ENCODE results near the gene NPC1L1. TPM values are rescaled to one million over a fixed set of nuclear protein-coding genes. Genes with fewer than 3 reads are reported as not detected.

Gene NPC1L1
- total and polyA plus RNA-seq, 2 donors (not counting 1 experiment from before 2014, with no cell fraction given), result 0.07 TPM; not detected in 1

- POLR2A ChIA-PET, result interaction anchor here (1.1 to 2.2 kb wide), 5 partner anchors 23 to 444 kb away, joined by 3 to 12 read pairs (median 5); partner anchors contain the start of genes H2AZ2, NUDCD3 and OGDH
- H3K27me3 ChIP-seq (replicated peaks in 1 of 4; ENCODE audit: control extremely low read depth in 1 of 4, control insufficient read depth in 3 of 4, insufficient read depth in 4 of 4, low read length in 3 of 4), result no peaks in the 10 kb centered on the region
- H4K20me1 ChIP-seq (ENCODE audit: control insufficient read depth, insufficient read depth, low read length, poor library complexity, severe bottlenecking), result no peaks in the 10 kb centered on the region
- Mint-ChIP-seq H3K27me3 (no peaks in the 10 kb centered on the region), H3K27ac (peak overlapping the region; percentile 99), H3K4me1 (peaks cover 31% of the 10 kb centered on the region), H3K9me3 (ENCODE audit: insufficient read depth) (no peaks in the 10 kb centered on the region), H3K4me3 (peak overlapping the region; percentile 96)
- intact Hi-C loops (cut with micrococcal nuclease), result loop anchor here (5.0 kb wide), 2 partner anchors 419 to 444 kb away; partner anchors contain the start of gene CCM2
- peak overlapping the region; percentile 96 for H3K9ac ChIP-seq (ENCODE audit: low read length)
- H3K4me1 ChIP-seq (ENCODE audit: control insufficient read depth in 2 of 2, insufficient read depth in 2 of 2, low read length in 2 of 2), result peaks cover 21 to 23% of the 10 kb centered on the region in 2 donors
- DNase-seq (no peak), ATAC-seq (ENCODE audit: low read depth) (no peak)
- no peaks in the 10 kb centered on the region for H3K9me3 ChIP-seq (ENCODE audit: control extremely low read depth in 1 of 3, control insufficient read depth in 2 of 3, insufficient read depth in 1 of 3, low read length in 2 of 3)
- no peak for TF ChIP-seq EZH2 (IDR thresholded peaks at IDR 0.05; ENCODE audit: borderline replicate concordance, insufficient read depth, low read depth, low read length, poor library complexity, severe bottlenecking)
- TF ChIP-seq CTCF (IDR thresholded peaks at IDR 0.05), result no peak
- H2AFZ ChIP-seq (ENCODE audit: insufficient read depth, low read depth, low read length, poor library complexity, severe bottlenecking), result peak overlapping the region; percentile 100
- peaks cover 30% of the 10 kb centered on the region for H3K79me2 ChIP-seq (ENCODE audit: control insufficient read depth, insufficient read depth, low read length)
- H3K36me3 ChIP-seq (replicated peaks in 1 of 2; ENCODE audit: control extremely low read depth in 1 of 2, control insufficient read depth in 1 of 2, extremely low read depth in 1 of 2, insufficient read depth in 2 of 2, low read length in 1 of 2), result peaks cover 0 to 27% of the 10 kb centered on the region in 2 experiments
- peak overlapping the region in 3 of 5 experiments; percentile 67 to 99 (median 88) for H3K4me3 ChIP-seq (ENCODE audit: control extremely low read depth in 1 of 5, extremely low read depth in 1 of 5, insufficient read depth in 1 of 5, low read depth in 2 of 5, low read length in 4 of 5)
- WGBS (ENCODE audit: insufficient coverage), result no CpG with 5 or more reads among the region's 13 CpGs
- CTCF ChIA-PET, result interaction anchor here (2.5 to 3.5 kb wide), 2 partner anchors 264 to 552 kb away, joined by 10 to 29 read pairs; partner anchors contain the start of gene H2AZ2
- H3K4me2 ChIP-seq (replicated peaks; ENCODE audit: low read depth, low read length, poor library complexity, severe bottlenecking), result peak overlapping the region; percentile 98
- peak overlapping the region; percentile 90 to 96 for H3K27ac ChIP-seq (ENCODE audit: low read length in 2 of 2)
Measured at GRCh38 chr7:44583146-44583865, 42.2 kb upstream of the NPC1L1 start.

All from B cell (primary cell).